PC-3 (cell line): ENCODE results near the gene TMPO. TPM values are rescaled to one million over a fixed set of nuclear protein-coding genes. Genes with fewer than 3 reads are reported as not detected.
"Not testable (repeated sequence)": the region's sequence is repeated elsewhere in the genome, so short reads cannot be mapped to it uniquely, and the experiment has no call there.

Source experiments
- ATAC-seq: fragments of 200-7000 bp; cut with Tn5 transposase; 2 replicates; pipeline ENCODE4 v1.9.1; 2020; ENCODE audit warnings: mild to moderate bottlenecking, moderate library complexity
- BruUV-seq: library from RNA; stranded (reverse); fragments of 400-500 nt; replicated peaks from 2 replicates; lab custom pipeline; 2021; lab: Mats Ljungman, UMichigan
- CTCF ChIA-PET: fragments of 300-600 bp; sonication (Branson Sonifier 250); formaldehyde crosslinking; loops from one replicate; lab custom pipeline; 2022; ENCODE audit warnings: antibody characterized with exemption; lab: Charles Lee
- POLR2A ChIA-PET: fragments of 300-600 bp; sonication (Branson Sonifier 250); formaldehyde crosslinking; loops from one replicate; lab custom pipeline; 2022; ENCODE audit warnings: antibody characterized with exemption; ENCODE audit not compliant: unreplicated experiment; lab: Charles Lee
- DNase-seq: peaks from one replicate; pipeline ENCODE4 v3.0.0-alpha.2; 2015
- H2AFZ ChIP-seq: fragments of 300-600 bp; sonication (generic); 2 replicates; pipeline ENCODE4 v1.6.0; 2016; ENCODE audit warnings: antibody characterized with exemption, low read length
- H3F3A ChIP-seq: fragments of 300-600 bp; sonication (generic); one replicate; pipeline ENCODE4 v1.6.0; 2017; ENCODE audit warnings: antibody characterized with exemption, low read length, control low read depth, mild to moderate bottlenecking; ENCODE audit not compliant: unreplicated experiment
- H3K27ac ChIP-seq: fragments of 300-600 bp; sonication (generic); 2 replicates; pipeline ENCODE4 v1.5.1; 2016; ENCODE audit warnings: mild to moderate bottlenecking, low read length
- H3K27me3 ChIP-seq: fragments of 300-600 bp; sonication (generic); 2 replicates; pipeline ENCODE4 v1.6.1; 2016; ENCODE audit warnings: low read length, mixed read lengths
- H3K36me3 ChIP-seq: fragments of 300-600 bp; sonication (generic); 2 replicates; pipeline ENCODE4 v1.6.1; 2016; ENCODE audit warnings: low read depth, mixed run types, low read length, mixed read lengths
- H3K4me1 ChIP-seq: fragments of 300-600 bp; sonication (generic); 2 replicates; pipeline ENCODE4 v1.5.1; 2016; ENCODE audit warnings: low read length; ENCODE audit not compliant: insufficient read depth
- H3K4me2 ChIP-seq: fragments of 300-600 bp; sonication (generic); 2 replicates; pipeline ENCODE4 v1.6.0; 2016; ENCODE audit warnings: low read length
- H3K4me3 ChIP-seq: fragments of 300-600 bp; sonication (generic); 2 replicates; pipeline ENCODE4 v1.5.1; 2016; ENCODE audit warnings: mild to moderate bottlenecking, low read length, mixed read lengths
- H3K79me2 ChIP-seq: fragments of 300-600 bp; sonication (generic); 2 replicates; pipeline ENCODE4 v1.6.1; 2017; ENCODE audit warnings: low read length, mixed read lengths
- H3K9ac ChIP-seq: fragments of 300-600 bp; sonication (generic); 2 replicates; pipeline ENCODE4 v1.6.0; 2016; ENCODE audit warnings: mild to moderate bottlenecking, low read length
- H3K9me2 ChIP-seq: fragments of 300-600 bp; sonication (generic); replicated peaks from 2 replicates; pipeline ENCODE4 v1.6.1; 2016; ENCODE audit warnings: mixed run types, low read length, mixed read lengths
- H3K9me3 ChIP-seq: fragments of 300-600 bp; sonication (generic); 2 replicates; pipeline ENCODE4 v1.6.1; 2016; ENCODE audit warnings: low read length, mixed read lengths
- H4K20me1 ChIP-seq: fragments of 300-600 bp; sonication (generic); 2 replicates; pipeline ENCODE4 v1.6.1; 2016; ENCODE audit warnings: low read length, mixed read lengths
- CTCF ChIP-seq: fragments of 300-600 bp; sonication (generic); conservative IDR thresholded peaks from 2 replicates; pipeline ENCODE4 v1.5.1; 2017; ENCODE audit warnings: antibody characterized with exemption, low read depth, mild to moderate bottlenecking, low read length
- EZH2 ChIP-seq: fragments of 300-600 bp; sonication (generic); IDR thresholded peaks from one replicate; pipeline ENCODE4 v1.6.1; 2017; ENCODE audit warnings: antibody characterized with exemption, mild to moderate bottlenecking, low read length; ENCODE audit not compliant: unreplicated experiment
- EZH2phosphoT487 ChIP-seq: fragments of 300-600 bp; sonication (generic); IDR thresholded peaks from 2 replicates; pipeline ENCODE4 v1.6.1; 2018; ENCODE audit warnings: mild to moderate bottlenecking, antibody characterized with exemption, low read length, borderline replicate concordance
- intact Hi-C: fragments of 100-400 bp; cut with micrococcal nuclease; formaldehyde crosslinking; loops from 2 replicates; pipeline ENCODE4 v1.9.0; 2023
- total RNA-seq: library from RNA; depleted of rRNA; stranded (reverse); fragments of >200 nt; gene quantifications from 2 replicates; pipeline ENCODE4 v1.2.3, GENCODE V29; 2014

TMPO gene
- total RNA-seq, 1 experiment from 2014 or later: 160 TPM

GRCh38 chr12:98492580-98493140 is 22.7 kb upstream of the TMPO start:
- Histone ChIP-seq H3K36me3 (no peaks in the 10 kb centered on the region), H3K27ac (no peak overlapping the region), H3F3A (no peaks in the 10 kb centered on the region), H3K27me3 (no peaks in the 10 kb centered on the region), H3K4me3 (no peak overlapping the region), H3K4me1 (peaks cover 16% of the 10 kb centered on the region), H2AFZ (no peak overlapping the region), H3K9me2 (no peaks in the 10 kb centered on the region), H3K9me3 (no peaks in the 10 kb centered on the region), H3K4me2 (no peak overlapping the region), H3K79me2 (no peaks in the 10 kb centered on the region), H4K20me1 (no peaks in the 10 kb centered on the region), H3K9ac (no peak overlapping the region)
- no peak for TF ChIP-seq EZH2phosphoT487
- no peak for TF ChIP-seq EZH2
- TF ChIP-seq CTCF: no peak
- intact Hi-C loops: no loop called here
- ChIA-PET POLR2A (no interaction called here), CTCF (interaction anchor here (1.0 kb wide), 1 partner anchor 38 kb away, joined by 3 read pairs; no protein-coding TSS in a partner anchor)
- BruUV-seq: no TSS peak
- ATAC-seq (no peak), DNase-seq (no peak)

GRCh38 chr12:98501266-98501629 is 14.1 kb upstream of the TMPO start:
- intact Hi-C loops, H3K4me3 ChIP-seq: not testable (repeated sequence)

GRCh38 chr12:98503342-98503591 is 12.1 kb upstream of the TMPO start:
- no peaks in the 10 kb centered on the region for H3K27me3 ChIP-seq
- H3K4me3 ChIP-seq: peak overlapping the region; percentile 83
- intact Hi-C loops: loop anchor here (1.0 to 2.0 kb wide), 4 partner anchors 12 to 142 kb away; partner anchors contain the start of genes APAF1, IKBIP, SLC25A3 and TMPO
- H3K4me2 ChIP-seq: peak overlapping the region; percentile 94
- peak; percentile 66 for ATAC-seq
- no peaks in the 10 kb centered on the region for H4K20me1 ChIP-seq
- H3K27ac ChIP-seq: peak overlapping the region; percentile 88
- POLR2A ChIA-PET: no interaction called here
- H3K4me1 ChIP-seq: peaks cover 13% of the 10 kb centered on the region
- peak overlapping the region; percentile 82 for H3K9ac ChIP-seq
- no peaks in the 10 kb centered on the region for H3K36me3 ChIP-seq
- H2AFZ ChIP-seq: peak overlapping the region; percentile 98
- no peaks in the 10 kb centered on the region for H3F3A ChIP-seq
- no peaks in the 10 kb centered on the region for H3K9me2 ChIP-seq
- CTCF ChIA-PET: no interaction called here
- peak; percentile 97 for DNase-seq
- TF ChIP-seq CTCF (no peak), EZH2 (no peak)
- H3K79me2 ChIP-seq: no peaks in the 10 kb centered on the region
- no peaks in the 10 kb centered on the region for H3K9me3 ChIP-seq
- BruUV-seq: no TSS peak

More at GRCh38 chr12:98501266-98501629, 14.1 kb upstream of the TMPO start:
- H3K4me2 ChIP-seq, DNase-seq, H3K36me3 ChIP-seq, BruUV-seq, H4K20me1 ChIP-seq, H3K79me2 ChIP-seq, H3K27ac ChIP-seq, H3K9ac ChIP-seq, H3F3A ChIP-seq, POLR2A ChIA-PET, H3K27me3 ChIP-seq, H2AFZ ChIP-seq, ATAC-seq, H3K9me3 ChIP-seq, H3K9me2 ChIP-seq: not testable (repeated sequence)
- CTCF ChIA-PET: interaction anchor here (1.1 kb wide), 1 partner anchor 497 kb away, joined by 3 read pairs; no protein-coding TSS in a partner anchor
- peaks cover 13% of the 10 kb centered on the region for H3K4me1 ChIP-seq
